SU-DHL-6 (cell line): ENCODE data around the gene RAN.

Experiments used
- CTCF ChIP-seq: fragments of 200-600 bp; sonication (generic); IDR thresholded peaks from one replicate; pipeline ENCODE4 v1.5.1; 2017; ENCODE audit warnings: antibody characterized with exemption, mild to moderate bottlenecking, low read length, moderate library complexity; ENCODE audit not compliant: insufficient read depth, poor library complexity, severe bottlenecking
- EZH2phosphoT487 ChIP-seq: fragments of 200-600 bp; sonication (generic), shearing (Covaris generic); conservative IDR thresholded peaks from 2 replicates; pipeline ENCODE4 v1.6.1; 2018; ENCODE audit warnings: mild to moderate bottlenecking, antibody characterized with exemption, low read length, moderate library complexity, mixed read lengths

GRCh38 chr12:130856088-130856487 lies 15.8 kb upstream of the RAN start:
- TF ChIP-seq CTCF = no peak
- TF ChIP-seq EZH2phosphoT487 = no peak
